SHP77 treated with DMSO at 0.1 percent for 48 hours (cell line): Measurements from ENCODE around the gene DXO.
A peak's percentile ranks its signal among the peaks of the same experiment; 100 is the strongest.
"Not testable (repeated sequence)": the region's sequence is repeated elsewhere in the genome, so short reads cannot be mapped to it uniquely, and the experiment has no call there.

Experiments
- DNase-seq: peaks from one replicate; lab custom pipeline; 2025; lab: John Stamatoyannopoulos, UW

The DXO gene

DNA sequence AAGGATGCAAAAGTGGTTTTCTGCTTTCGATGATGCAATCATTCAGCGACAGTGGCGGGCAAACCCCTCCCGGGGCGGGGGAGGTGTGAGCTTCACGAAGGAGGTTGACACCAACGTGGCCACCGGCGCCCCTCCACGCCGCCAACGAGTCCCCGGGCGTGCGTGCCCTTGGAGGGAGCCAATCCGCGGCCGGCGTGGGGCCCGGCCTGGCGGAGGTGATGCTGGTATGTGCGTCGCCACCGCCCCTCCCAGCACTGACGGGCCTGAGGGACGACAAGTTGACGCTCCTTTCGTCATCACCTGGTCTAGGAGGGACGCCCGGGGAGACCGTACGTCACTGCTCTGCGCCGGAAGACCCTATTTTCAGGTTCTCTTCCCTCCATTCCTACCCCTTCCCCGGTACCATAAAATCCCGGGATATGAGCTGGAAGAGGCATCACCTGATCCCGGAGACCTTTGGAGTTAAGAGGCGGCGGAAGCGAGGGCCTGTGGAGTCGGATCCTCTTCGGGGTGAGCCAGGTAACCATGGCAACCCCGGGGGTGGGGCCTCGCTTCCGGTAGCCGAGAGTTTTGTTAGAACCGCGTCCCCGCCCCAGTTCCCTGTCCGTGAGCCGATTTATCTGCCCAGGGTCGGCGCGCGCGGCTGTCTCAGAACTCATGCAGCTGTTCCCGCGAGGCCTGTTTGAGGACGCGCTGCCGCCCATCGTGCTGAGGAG, at the start of gene DXO:
Gene DXO (minus strand): TSS at position 146 of the 716 bp plus-strand sequence. CDS start 463 bp downstream, outside the sequence.
- peak; percentile 98 for DNase-seq

DNA sequence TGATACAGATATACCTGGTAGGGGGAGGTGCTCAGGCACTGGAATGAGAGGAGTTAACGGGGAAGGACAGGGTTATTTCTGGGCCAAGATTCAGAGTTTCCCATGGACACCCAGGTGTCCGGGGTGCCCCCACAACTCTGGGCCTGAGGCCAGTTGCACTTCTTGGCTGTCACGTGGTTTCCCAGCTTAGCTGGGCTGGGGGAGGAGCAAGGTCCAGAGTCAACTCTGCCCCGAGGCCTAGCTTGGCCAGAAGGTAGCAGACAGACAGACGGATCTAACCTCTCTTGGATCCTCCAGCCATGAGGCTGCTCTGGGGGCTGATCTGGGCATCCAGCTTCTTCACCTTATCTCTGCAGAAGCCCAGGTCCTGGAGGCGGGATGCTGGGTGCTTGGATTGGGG, 42.6 kb upstream of the DXO start, which contains the start of gene C4B:
Gene C4B (plus strand): TSS at position 249 of the 400 bp plus-strand sequence. CDS start 51 bp downstream, at position 300.
- not testable (repeated sequence) for DNase-seq

DNA sequence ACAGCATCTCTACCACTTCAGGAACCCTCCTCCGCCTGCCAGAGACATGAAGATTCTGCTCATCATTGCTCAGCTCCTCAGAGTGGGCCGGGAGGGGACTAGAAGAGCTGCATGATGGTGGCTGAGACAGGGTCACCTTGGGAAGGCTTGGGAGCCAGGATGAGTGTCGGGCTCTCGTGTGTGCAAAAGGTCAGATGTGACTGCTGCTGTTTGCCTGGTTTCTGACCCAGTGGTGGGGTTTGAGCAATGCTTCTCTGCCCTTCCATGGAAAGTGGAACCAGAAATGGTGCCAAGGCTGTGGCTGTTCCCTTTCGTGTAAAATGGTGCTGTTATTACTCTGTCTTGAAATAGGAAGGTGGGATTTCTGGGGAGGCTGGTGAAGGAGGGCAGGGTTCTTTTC, 41.8 kb upstream of the DXO start:
- DNase-seq: not testable (repeated sequence)

DNA sequence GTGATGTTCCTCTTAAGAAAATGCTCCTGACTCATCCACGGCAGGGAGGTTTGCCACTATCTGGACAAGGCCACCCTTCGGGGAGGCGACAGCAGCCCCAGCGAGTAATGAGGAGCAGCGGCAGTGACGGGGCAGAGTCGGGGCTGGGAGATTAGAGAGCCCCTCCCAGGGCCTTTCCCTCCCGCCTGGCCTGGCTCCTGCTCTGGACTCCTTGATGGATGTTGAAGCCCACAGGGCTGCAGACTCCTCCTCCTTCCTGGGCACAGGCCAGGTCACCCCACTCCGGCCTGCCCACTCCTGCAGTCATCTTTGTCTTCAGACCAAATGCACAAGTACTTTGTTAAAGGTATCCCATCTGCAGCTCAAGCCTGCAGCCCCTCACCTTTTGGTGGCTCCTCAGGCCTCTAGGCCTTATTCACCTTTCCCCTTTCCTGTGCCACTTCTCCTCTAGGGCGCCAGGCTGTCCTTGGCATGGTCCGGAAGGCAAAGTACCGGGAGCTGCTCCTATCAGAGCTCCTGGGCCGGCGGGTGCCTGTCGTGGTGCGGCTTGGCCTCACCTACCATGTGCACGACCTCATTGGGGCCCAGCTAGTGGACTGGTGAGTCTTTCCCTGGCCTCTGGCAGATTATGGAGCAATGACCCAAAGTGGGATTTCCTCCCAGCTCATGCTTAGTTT, 41.1 kb upstream of the DXO start:
- not testable (repeated sequence) for DNase-seq

DNA sequence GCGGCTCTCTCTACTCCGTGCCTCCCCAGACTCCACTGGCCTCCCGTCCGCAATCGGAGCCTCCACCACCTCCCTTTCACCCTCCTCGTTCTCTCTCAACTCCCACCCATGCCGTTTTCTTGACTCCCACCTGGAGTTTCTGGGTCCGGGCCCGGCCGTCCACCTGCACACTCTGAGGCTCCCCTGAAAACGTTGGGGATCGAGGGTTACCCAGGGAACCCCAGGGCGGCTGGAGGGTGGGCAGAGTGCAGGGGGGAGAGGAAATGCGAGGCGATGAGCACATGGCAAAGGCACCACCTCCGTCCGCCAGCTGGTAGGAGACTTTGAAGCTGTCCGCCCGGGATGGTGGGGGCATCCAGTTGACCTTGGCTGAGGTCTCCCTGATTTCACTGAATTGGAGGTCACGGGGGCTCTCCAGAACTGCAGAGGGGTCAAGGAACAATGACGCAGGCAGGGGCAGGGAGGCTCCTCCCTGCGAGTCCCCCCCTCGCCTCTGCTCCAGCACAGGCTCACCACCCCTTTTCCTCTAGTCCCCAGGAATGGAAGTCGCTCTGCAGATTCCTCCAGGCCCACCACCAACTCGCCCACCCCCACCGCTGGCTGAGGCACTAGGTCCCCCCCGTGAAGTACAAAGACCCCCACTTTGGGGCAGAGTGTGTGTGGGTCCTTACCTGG, 39.1 kb upstream of the DXO start:
- DNase-seq: not testable (repeated sequence)

DNA sequence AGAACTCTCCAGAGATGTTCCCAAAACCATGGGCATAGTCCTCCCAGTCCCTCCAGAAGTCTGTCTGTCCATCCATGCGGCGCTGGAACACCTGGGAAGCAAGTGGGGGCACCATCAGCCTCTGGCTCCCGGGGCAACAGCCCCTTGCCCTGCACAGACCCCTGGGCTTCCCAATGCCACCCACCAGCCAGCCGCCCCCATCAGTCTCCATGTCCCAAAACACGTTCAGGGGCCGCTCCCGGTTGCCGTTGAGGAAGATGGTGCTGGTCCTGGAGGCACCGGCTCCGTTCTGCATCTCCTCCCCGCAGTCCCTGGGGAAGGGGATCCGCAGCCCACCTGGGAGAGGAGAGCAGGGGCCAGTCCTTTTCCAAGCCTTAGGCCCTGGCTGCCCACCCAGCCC, 37.6 kb upstream of the DXO start:
- not testable (repeated sequence) for DNase-seq

DNA sequence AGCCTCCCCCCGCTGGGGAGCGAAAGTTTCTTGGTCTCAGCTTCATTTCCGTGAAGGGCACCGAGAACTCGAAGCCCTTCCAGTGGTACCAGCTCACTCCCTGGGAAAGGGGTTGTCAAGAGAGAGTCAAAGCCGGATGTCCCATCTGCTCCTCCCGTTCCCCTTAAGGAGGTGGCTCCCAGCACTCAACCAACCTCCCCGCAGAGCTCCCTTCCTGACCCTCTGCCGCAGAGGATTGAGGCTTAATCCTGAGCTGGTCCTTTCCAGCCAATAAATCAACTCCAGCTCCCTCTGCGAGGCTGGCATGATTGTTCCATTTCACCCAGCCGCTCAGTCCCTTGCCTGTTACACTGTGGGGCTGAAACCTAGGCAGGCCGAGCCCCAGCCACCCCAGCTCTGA, 36.7 kb upstream of the DXO start:
- DNase-seq: not testable (repeated sequence)

DNA sequence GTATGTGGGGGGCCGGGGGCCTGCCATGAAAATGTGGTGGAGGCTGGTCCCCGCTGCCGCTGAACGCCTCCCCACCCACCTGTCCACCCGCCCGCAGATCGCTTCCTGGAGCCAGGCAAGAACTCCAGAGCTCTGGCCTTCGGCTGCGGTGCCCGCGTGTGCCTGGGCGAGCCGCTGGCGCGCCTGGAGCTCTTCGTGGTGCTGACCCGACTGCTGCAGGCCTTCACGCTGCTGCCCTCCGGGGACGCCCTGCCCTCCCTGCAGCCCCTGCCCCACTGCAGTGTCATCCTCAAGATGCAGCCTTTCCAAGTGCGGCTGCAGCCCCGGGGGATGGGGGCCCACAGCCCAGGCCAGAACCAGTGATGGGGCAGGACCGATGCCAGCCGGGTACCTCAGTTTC, 36.1 kb upstream of the DXO start:
- not testable (repeated sequence) for DNase-seq

DNA sequence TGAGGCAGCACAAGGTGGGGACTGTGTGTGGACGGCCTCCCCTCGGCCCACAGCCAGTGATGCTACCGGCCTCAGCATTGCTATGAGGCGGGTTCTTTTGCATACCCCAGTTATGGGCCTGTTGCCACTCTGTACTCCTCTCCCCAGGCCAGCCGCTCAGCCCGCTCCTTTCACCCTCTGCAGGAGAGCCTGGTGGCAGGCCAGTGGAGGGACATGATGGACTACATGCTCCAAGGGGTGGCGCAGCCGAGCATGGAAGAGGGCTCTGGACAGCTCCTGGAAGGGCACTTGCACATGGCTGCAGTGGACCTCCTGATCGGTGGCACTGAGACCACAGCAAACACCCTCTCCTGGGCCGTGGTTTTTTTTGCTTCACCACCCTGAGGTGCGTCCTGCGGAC, 35.1 kb upstream of the DXO start:
- DNase-seq: not testable (repeated sequence)

DNA sequence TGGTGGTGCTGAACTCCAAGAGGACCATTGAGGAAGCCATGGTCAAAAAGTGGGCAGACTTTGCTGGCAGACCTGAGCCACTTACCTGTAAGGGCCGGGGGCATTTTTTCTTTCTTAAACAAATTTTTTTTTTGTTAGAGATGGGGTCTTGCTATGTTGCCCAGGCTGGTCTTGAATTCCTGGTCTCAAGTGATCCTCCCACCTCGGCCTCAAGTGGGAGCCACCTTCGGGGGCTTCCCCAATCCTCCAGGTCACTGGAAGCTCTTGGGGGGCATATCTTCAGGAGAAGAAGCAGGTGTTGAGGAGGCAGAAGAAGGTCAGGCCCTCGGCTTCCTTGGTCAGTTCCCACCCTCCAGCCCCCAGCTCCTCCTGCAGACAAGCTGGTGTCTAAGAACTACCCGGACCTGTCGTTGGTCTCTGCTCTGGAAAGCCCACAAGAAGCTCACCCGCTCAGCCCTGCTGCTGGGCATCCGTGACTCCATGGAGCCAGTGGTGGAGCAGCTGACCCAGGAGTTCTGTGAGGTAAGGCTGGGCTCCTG, 34.1 kb upstream of the DXO start:
- DNase-seq: not testable (repeated sequence)

DNA sequence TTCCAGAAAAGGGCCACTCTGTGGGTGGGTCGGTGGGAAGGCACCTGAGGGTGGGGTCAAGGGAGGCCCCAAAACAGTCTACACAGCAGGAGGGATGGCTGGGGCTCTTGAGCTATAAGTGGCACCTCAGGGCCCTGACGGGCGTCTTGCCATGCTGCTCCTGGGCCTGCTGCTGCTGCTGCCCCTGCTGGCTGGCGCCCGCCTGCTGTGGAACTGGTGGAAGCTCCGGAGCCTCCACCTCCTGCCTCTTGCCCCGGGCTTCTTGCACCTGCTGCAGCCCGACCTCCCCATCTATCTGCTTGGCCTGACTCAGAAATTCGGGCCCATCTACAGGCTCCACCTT, 33.6 kb upstream of the DXO start:
- not testable (repeated sequence) for DNase-seq

DNA sequence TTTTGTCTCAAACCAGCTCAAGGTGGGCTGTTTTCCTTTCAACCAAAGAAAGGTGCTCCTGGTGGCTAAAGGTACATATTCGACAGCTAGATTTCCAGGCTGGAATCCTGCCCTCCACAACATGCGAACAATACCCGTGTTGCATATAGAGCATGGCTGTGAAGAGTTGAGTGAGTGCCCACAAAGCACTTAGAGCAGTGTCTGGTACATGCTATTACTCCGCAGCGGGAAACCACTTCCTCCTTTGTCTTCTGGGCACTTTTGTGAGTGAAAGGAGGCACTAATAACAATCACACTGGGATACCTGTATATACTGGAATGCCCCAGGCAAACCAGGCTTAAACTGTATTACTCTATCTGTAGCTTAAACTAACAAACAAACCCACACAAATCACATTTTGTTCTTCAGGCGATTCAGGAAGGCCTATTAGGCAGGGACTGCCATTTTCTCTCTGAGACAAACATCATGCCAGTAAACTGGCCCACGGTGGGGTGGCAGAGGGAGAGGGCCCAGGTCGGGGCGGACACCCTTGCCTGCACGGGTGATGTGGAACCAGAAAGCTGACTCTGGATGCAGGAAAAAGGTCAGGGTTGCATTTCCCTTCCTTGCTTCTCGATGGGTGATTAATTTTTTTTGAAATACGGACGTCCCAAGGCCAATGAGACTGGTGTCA, 33.1 kb upstream of the DXO start:
- DNase-seq: not testable (repeated sequence)

DNA sequence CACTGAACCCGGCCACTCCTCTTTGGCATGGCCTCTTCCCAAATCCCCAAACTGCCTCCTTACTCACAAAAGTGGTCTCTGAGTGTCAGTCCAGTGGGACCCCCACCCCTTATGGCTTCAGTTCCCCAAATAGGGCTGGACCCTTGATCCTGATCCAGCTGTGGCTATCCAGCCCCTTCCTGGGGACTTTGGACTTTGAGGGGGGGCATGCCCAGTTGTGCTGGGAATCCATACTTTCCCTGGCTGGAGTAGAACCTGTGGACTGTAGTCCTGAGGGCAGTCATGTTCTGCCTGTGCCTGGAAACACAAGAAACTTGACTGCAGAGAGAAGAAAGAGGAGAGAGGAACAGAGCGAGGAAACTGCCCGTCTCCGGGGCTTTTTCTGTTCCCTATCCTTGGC, 32.5 kb upstream of the DXO start:
- DNase-seq: not testable (repeated sequence)

DNA sequence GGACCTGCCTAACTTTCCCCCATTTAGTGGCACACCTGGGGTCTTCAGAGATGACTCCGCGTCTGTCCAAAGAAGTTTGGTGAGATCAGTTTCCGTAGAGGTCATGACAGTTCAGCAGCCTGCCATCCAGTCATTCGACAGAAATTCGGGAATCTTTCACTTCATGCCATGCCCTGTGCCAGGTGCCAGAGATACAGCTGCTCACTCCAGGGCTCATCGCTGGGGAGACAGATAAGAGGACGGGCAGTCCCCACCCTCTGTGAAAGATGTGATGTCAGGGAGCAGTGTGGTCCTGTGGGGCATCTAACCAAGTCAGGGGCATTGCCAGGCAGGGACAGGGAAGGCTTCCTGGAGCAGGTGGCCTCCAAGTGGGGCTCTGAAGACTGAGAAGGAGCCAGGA, 31.4 kb upstream of the DXO start:
- DNase-seq: not testable (repeated sequence)

DNA sequence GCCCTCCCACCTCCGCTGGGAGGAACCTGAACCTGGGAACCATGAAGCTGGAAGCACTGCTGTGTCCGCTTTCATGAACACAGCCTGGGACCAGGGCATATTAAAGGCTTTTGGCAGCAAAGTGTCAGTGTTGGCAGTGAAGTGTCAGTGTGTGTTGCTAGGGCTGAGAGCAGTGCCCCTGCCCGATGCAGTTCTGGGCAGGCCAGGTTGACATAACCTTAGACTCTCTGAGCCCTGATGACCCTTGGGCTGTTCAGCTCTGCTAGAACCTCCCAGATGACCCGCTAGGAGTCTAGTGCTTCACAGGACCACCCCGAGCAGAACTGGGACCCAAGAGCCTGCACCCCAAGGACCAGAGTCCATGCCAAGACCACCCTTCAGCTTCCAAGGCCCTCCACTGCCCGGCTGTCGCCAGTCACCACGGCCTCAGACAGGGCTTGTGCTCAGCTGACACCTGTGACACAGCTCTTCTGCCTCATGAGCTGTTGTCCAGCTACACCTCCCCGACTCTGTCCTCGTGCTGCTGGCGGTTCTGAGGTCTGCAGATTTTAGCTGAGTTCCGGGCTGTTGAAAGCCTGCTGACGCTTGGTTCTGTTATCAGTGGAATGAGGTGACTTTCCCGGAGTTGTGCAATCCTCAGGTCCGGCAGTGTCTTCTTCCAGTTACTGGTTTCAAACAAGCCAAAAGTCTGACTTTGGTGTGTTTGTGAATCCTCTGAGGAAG, 30.8 kb upstream of the DXO start:
- not testable (repeated sequence) for DNase-seq

DNA sequence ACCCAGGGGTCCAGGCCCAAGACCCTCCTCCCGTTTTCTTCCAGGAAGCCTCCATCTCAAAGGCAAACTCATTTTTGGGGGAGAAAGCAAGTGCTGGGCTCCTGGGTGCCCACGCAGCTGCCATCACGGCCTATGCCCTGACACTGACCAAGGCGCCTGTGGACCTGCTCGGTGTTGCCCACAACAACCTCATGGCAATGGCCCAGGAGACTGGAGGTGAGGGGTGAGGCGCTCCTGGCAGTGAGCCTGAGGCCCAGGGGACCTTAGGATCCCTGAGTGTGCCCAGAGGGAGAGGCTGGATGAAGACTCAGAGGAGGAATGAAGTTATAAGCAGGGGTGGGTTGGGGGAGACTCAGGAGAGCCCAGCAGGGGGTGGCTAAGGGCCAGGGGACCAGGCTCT, 24.4 kb upstream of the DXO start:
- DNase-seq: not testable (repeated sequence)

DNA sequence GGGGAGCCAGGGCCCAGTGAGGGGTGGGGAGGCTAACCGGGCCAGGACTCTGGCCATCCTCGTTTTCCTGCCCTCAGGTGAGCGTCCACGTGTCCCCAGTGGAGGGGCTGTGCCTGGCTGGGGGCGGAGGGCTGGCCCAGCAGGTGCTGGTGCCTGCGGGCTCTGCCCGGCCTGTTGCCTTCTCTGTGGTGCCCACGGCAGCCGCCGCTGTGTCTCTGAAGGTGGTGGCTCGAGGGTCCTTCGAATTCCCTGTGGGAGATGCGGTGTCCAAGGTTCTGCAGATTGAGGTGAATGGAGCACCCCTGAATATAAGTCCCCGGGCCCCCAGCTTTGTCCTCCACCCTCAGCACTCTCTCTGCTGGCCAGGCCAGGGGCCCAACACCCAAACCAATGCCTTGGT, 22.5 kb upstream of the DXO start:
- DNase-seq: not testable (repeated sequence)

DNA sequence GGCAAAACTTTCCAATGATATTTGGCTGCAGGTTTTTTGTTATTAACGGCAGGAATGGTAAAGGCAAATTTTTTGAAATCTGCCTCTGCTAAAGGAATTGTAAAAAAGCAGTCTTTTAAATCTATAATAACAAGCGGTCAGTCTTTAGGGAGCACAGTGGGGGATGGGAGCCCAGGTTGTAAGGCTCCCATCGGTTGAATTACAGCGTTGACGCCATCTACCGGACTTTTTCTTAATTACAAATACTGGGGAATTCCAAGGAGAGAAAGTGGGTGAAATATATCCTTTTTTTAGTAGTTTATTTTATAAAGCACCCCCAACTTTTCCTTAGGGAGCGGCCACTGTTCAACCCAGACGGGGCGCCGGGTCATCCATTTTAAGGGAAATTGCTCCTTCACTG, 17.4 kb upstream of the DXO start:
- DNase-seq: not testable (repeated sequence)

DNA sequence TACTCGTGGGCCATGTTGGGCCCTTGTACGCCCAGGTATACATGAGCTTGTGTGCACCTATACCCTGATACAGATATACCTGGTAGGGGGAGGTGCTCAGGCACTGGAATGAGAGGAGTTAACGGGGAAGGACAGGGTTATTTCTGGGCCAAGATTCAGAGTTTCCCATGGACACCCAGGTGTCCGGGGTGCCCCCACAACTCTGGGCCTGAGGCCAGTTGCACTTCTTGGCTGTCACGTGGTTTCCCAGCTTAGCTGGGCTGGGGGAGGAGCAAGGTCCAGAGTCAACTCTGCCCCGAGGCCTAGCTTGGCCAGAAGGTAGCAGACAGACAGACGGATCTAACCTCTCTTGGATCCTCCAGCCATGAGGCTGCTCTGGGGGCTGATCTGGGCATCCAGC, 9.8 kb upstream of the DXO start, which contains the start of gene C4A:
Gene C4A (plus strand): TSS at position 314 of the 400 bp plus-strand sequence. CDS start 51 bp downstream, at position 365.
- DNase-seq: not testable (repeated sequence)

DNA sequence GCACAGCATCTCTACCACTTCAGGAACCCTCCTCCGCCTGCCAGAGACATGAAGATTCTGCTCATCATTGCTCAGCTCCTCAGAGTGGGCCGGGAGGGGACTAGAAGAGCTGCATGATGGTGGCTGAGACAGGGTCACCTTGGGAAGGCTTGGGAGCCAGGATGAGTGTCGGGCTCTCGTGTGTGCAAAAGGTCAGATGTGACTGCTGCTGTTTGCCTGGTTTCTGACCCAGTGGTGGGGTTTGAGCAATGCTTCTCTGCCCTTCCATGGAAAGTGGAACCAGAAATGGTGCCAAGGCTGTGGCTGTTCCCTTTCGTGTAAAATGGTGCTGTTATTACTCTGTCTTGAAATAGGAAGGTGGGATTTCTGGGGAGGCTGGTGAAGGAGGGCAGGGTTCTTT, 9.1 kb upstream of the DXO start:
- not testable (repeated sequence) for DNase-seq

DNA sequence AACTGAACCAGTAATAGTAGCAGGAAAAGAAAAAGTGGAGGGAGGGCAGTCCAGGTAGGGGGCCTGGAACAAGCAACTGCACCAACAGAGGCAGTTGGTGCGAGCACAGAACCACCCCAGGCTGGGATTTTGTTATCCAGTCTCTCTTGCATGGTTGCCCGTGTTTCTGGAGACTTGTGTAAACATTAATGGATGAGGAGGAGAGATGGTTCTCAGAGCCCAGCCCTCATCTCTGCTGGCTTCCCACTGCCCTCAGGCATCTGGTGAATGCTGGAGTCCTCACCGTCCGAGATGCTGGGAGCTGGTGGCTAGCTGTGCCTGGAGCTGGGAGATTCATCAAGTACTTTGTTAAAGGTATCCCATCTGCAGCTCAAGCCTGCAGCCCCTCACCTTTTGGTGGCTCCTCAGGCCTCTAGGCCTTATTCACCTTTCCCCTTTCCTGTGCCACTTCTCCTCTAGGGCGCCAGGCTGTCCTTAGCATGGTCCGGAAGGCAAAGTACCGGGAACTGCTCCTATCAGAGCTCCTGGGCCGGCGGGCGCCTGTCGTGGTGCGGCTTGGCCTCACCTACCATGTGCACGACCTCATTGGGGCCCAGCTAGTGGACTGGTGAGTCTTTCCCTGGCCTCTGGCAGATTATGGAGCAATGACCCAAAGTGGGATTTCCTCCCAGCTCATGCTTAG, 8.4 kb upstream of the DXO start:
- DNase-seq: not testable (repeated sequence)
